Measurements from ENCODE around the gene SRRM2. TPM values are rescaled to one million over a fixed set of nuclear protein-coding genes. Genes with fewer than 3 reads are reported as not detected.

Gene SRRM2
- total RNA-seq, 1 donor from 2014 or later: 30.5 TPM

DNA sequence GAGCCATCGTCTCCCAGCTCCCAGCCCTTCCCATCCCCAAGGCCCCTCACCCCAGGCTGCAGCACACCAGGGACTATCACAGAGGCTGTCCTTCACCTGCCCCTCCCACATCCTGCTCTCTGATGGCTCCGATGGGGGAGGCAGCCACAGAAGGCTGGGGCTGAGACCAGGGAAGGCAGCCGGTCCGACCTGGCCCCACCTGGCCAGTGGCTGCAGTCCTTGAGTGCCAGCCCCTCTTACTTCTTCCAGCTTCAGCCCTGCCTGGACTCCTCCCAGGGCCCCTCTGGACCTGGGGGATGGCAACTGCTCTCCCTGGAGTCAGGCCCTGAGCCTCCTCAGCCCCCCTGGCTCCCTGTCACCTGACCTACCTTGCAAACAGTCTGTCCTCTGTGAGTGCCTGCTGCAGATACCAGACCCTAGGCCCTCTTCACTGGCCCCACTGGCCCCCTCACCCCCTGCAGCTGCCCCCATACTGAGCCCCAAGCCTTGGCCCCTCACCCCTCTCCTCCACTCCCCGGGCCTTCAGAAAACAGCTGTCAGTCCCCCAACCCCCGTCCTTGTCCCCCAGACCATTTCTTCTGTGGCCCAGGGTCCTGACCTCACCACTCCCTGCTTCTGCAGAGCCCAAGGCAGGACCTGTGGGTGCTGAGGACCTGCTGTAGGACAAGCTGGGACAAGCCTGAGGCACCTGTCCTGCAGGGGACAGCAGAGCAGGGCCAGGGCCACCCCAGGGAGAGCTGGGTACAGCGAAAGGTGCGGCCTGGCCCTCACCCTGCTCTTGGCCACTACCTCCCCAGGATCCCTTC lies 12.6 kb upstream of the SRRM2 start:
- peaks cover 2% of the 10 kb centered on the region for H3K27me3 ChIP-seq (ENCODE audit: control insufficient read depth, insufficient read depth, low read length)
- TF ChIP-seq, protein P1, sequence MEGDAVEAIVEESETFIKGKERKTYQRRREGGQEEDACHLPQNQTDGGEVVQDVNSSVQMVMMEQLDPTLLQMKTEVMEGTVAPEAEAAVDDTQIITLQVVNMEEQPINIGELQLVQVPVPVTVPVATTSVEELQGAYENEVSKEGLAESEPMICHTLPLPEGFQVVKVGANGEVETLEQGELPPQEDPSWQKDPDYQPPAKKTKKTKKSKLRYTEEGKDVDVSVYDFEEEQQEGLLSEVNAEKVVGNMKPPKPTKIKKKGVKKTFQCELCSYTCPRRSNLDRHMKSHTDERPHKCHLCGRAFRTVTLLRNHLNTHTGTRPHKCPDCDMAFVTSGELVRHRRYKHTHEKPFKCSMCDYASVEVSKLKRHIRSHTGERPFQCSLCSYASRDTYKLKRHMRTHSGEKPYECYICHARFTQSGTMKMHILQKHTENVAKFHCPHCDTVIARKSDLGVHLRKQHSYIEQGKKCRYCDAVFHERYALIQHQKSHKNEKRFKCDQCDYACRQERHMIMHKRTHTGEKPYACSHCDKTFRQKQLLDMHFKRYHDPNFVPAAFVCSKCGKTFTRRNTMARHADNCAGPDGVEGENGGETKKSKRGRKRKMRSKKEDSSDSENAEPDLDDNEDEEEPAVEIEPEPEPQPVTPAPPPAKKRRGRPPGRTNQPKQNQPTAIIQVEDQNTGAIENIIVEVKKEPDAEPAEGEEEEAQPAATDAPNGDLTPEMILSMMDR (IDR thresholded peaks at IDR 0.05; ENCODE audit: insufficient read depth, low read length, severe bottlenecking): no peak
- no peak overlapping the region for H3K4me3 ChIP-seq (ENCODE audit: low read depth, low read length)
- no peak for DNase-seq (ENCODE audit: low read depth)
- H3K36me3 ChIP-seq (ENCODE audit: control insufficient read depth, insufficient read depth, low read length): no peaks in the 10 kb centered on the region
- no peak for FAIRE-seq

DNA sequence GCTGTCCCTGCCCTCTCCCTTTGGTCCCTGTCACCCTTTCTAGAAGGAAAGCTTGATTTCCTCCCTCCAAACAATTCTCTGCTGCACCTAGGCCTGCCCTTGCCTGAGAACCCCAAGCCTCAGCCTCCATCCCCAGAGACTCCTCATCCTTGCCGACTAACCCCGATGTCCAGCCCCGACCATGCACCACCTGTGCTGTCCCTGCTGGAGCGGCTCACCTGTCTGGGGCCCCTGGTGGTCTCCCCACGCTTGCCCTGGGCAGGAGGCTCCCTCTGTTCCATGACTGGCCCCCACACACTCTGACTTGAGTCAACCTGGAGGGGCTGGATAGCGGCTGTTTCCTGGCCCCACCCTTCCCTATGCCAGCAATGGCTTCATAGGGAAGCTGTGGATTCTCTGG lies 12.0 kb upstream of the SRRM2 start:
- no peak for FAIRE-seq

DNA sequence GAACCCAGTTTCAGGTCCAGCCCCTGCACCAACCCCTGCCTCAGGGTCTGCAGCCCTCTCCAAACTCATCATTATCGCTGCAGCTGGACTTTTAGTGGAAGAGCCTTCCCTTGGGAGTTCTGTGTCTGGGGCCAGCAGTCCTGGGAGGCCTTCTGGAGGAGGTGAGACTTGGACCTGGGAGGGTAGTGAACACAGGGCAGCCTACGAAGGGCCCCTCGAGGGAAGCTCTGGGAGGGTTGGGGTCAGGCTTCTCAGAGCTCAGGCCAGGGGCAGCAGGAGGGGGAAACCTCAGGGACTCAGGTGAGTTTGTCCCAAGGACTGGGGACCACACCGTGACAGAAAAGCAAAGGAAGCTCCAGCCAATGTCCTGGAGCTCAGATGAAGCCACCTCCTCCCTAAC lies 11.3 kb upstream of the SRRM2 start:
- H3K36me3 ChIP-seq (ENCODE audit: control insufficient read depth, insufficient read depth, low read length): no peaks in the 10 kb centered on the region
- FAIRE-seq: no peak
- H3K27me3 ChIP-seq (ENCODE audit: control insufficient read depth, insufficient read depth, low read length): no peaks in the 10 kb centered on the region
- TF ChIP-seq, protein P1 (IDR thresholded peaks at IDR 0.05; ENCODE audit: insufficient read depth, low read length, severe bottlenecking): no peak
- DNase-seq (ENCODE audit: low read depth): no peak
- H3K4me3 ChIP-seq (ENCODE audit: low read depth, low read length): no peak overlapping the region

More for the DNA sequence above, 12.0 kb upstream of the SRRM2 start:
- DNase-seq (ENCODE audit: low read depth): no peak
- H3K36me3 ChIP-seq (ENCODE audit: control insufficient read depth, insufficient read depth, low read length): no peaks in the 10 kb centered on the region
- no peak overlapping the region for H3K4me3 ChIP-seq (ENCODE audit: low read depth, low read length)
- no peaks in the 10 kb centered on the region for H3K27me3 ChIP-seq (ENCODE audit: control insufficient read depth, insufficient read depth, low read length)
- TF ChIP-seq, protein P1 (IDR thresholded peaks at IDR 0.05; ENCODE audit: insufficient read depth, low read length, severe bottlenecking): no peak

- DNase-seq (ENCODE audit: low read depth) (no peak), FAIRE-seq (no peak)
- Histone ChIP-seq H3K4me3 (ENCODE audit: low read depth, low read length) (no peak overlapping the region), H3K36me3 (ENCODE audit: control insufficient read depth, insufficient read depth, low read length) (no peaks in the 10 kb centered on the region), H3K27me3 (ENCODE audit: control insufficient read depth, insufficient read depth, low read length) (no peaks in the 10 kb centered on the region)
- TF ChIP-seq, protein P1 (IDR thresholded peaks at IDR 0.05; ENCODE audit: insufficient read depth, low read length, severe bottlenecking): no peak
Observed at GRCh38 chr16:2742323-2743006, 10.0 kb upstream of the SRRM2 start.

DNA sequence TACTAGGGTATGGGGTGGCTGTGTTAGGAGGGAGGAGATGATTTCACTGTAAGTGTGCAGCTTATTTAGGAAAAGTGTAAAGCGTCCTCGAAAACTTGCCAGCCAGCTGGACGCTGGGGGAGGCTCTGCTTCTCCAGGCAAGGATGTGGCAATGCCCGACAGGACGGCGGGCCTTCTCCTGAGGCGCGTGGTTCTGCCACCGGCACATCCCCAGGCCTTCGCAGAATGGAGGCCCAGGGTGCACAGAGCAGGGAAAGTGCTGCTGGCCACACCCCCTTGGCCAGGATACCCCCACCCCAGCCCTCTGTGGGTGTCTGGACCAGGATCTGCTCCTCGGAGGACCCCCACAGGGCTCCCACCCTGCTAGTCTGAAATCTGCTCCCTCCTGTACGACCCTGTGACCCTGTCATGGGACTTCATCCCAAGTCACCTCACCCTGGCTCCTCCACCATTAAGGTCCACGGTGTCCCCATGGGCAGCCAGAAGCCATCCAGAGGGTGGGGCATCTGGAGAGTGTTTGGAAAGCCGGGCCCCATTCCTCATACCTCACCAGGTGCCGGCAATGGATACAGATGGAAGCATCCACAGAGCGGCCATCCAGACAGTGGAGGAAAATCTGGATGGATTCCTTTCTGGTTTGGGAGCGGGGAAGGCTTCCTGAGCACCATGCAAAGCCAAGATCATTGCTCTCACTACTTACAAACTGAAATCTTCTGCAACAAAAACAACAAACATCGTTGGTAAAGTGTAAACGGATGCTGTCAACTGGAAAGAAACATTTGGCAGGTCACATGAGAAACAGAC lies 9.2 kb upstream of the SRRM2 start:
- H3K36me3 ChIP-seq (ENCODE audit: control insufficient read depth, insufficient read depth, low read length): no peaks in the 10 kb centered on the region
- H3K27me3 ChIP-seq (ENCODE audit: control insufficient read depth, insufficient read depth, low read length): no peaks in the 10 kb centered on the region
- no peak for DNase-seq (ENCODE audit: low read depth)
- no peak for FAIRE-seq
- H3K4me3 ChIP-seq (ENCODE audit: low read depth, low read length): no peak overlapping the region
- TF ChIP-seq, protein P1 (IDR thresholded peaks at IDR 0.05; ENCODE audit: insufficient read depth, low read length, severe bottlenecking): no peak
